ENCODE results near the gene CCDC34. TPM values are rescaled to one million over a fixed set of nuclear protein-coding genes. Genes with fewer than 3 reads are reported as not detected.

Gene CCDC34
- total RNA-seq, 4 donors from 2014 or later = 1.8 to 4.7 (median 3.0) TPM

GRCh38 chr11:27391331-27392015 is 28.5 kb upstream of the CCDC34 start:
- TF ChIP-seq CTCF (IDR thresholded peaks at IDR 0.05; ENCODE audit: low read depth) = no peak

GRCh38 chr11:27390318-27391295 is 27.6 kb upstream of the CCDC34 start:
- TF ChIP-seq CTCF (IDR thresholded peaks at IDR 0.05; ENCODE audit: low read depth) = no peak

- TF ChIP-seq CTCF (IDR thresholded peaks at IDR 0.05; ENCODE audit: low read depth) = no peak
Measured at GRCh38 chr11:27388869-27389268, 25.9 kb upstream of the CCDC34 start.

- no peak for TF ChIP-seq CTCF (IDR thresholded peaks at IDR 0.05; ENCODE audit: low read depth)
Measured at GRCh38 chr11:27388001-27388400, 25.0 kb upstream of the CCDC34 start.

GRCh38 chr11:27387362-27387761 is 24.3 kb upstream of the CCDC34 start:
- no peak for TF ChIP-seq CTCF (IDR thresholded peaks at IDR 0.05; ENCODE audit: low read depth)

GRCh38 chr11:27386181-27386845 is 23.3 kb upstream of the CCDC34 start:
- TF ChIP-seq CTCF (IDR thresholded peaks at IDR 0.05; ENCODE audit: low read depth) = no peak

- TF ChIP-seq CTCF (IDR thresholded peaks at IDR 0.05; ENCODE audit: low read depth) = no peak
Measured at GRCh38 chr11:27385245-27385644, 22.2 kb upstream of the CCDC34 start.

All from subcutaneous adipose tissue (tissue), 4 donors.